Activated naive CD4-positive, alpha-beta T cell (primary cell): ENCODE results near the gene INTS1.

Source experiments
- DNase-seq, 4 experiments: peaks; one replicate each; lab custom pipeline; 2025; lab: John Stamatoyannopoulos, UW

The INTS1 gene

DNA sequence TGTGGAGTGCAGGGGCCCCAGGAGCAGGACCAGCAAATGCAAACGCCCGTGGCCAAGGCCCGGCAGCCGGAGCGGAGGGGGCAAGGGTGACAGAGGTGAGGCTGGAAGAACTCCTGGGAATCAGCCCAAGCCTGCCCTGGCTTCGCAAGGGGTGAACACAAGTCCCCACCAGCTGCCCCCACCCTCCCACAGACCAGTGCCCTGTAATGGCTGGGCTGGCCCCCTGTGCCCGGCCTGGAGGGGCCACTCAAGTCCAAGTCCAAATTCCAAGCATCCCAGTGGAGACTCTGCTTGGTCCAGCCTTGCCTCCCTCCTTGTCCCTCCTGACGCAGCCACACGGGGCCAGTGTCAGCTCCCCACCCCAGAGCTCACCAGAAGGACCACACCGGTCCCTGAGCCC, 73.0 kb downstream of the INTS1 start:
- no peak for DNase-seq

DNA sequence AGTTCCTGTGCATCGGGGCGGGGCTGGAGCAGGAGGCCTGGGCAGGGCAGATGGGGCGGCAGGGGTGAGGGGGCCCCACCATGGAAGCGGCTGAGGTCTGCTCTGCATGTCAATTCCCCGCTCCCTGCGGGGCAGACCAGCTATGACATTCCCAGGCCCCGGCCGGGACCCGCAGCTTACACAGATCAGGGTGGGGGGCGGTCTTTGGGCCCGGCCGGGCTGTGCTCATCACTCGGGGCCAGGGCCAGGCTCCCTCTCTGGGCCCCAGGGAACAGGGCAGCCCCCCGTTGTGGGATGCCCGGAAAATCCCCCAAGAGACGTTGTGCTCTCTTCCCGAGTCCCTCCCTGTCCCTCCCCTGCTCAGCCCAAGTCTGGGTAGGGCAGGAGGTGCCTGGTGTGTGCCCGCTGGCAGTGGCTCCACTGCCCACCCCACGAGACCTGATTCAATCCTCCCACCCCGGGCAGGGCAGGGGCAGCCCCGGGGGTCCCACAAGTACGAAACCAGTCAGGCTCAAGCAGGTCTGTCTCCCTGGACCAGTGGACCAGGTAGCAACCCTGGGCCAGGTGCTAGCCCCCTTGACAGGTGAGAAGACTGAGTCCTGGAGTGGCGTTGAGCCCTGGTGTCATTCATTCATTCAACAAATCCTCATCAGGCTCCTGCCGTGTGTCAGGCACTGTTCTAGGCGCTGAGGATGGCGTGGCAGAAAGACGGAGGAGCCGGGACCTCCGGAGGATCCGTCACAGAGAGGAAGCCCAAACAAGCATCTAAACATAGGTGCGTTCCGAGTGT, 73.9 kb downstream of the INTS1 start:
- DNase-seq = no peak

DNA sequence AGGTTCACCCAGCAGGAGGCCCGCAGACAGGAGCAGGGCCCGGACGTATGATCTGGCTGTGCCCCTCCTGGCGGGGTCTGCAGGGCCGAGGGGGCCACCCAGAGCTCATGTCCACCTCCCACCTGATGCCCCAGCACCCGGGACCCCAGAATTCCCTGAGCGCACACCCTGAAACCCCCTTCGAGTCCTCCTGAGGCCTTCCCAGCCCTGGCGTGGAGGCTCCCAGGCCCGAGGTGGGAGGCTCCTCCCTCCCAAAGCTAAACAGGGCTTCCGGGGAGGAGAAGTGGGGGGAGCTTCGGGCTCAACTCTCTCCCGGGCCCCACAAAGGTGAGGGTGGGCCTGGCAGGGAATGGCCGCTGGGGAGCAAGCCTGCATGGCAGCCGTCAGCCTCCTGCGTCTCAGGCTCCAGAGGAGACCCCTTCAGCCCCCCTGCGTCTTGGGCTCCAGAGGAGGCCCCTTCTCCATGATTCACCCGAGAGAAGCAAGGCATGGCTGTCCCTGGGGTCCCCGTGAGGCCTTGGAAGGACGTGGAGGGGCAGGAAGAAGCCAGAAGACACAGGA, 75.2 kb downstream of the INTS1 start:
- DNase-seq = no peak

DNA sequence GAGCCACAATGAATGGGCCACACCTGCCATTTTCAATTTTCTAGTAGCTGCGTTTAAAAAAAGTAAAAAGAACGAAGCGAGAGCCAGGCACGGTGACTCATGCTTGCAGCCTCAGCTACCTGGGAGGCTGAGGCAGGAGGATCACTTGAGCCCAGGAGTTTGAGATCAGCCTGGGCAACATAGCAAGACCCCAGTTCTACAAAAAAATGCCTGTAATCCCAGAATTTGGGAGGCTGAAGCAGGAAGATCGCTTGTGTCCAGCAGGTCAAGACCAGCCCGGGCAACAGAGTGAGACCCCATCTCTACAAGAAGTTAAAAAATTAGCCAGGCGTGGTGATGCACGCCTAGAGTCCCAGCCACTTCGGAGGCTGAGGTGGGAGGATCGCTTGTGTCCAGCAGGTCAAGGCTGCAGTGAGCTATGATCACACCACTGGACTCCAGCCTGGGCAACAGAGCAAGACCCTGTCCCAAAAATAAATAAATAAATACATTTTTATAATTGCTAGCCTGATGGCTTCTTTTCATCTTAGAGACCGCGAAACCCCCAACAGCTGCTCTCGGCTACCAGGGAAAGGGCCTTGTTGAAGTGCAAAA, 77.0 kb downstream of the INTS1 start:
- DNase-seq = no peak

DNA sequence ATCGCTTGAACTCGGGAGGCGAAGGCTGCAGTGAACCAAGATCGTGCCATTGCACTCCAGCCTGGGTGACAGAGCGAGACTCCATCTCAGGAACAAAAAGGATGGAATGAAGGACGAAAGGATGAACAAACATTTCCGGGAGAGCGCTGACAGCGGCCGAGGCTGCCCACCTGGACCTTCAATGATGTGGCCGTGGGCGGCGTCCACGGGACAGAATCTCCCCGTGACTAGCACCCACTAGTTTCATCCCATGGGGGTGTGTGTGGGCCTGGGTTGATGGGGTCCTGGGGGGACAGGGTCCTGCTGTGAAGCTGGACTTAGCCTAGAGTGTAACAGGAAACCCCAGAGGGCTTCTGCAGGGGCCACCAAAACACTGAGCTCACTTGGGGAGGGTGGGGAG, 77.7 kb downstream of the INTS1 start:
- no peak for DNase-seq

DNA sequence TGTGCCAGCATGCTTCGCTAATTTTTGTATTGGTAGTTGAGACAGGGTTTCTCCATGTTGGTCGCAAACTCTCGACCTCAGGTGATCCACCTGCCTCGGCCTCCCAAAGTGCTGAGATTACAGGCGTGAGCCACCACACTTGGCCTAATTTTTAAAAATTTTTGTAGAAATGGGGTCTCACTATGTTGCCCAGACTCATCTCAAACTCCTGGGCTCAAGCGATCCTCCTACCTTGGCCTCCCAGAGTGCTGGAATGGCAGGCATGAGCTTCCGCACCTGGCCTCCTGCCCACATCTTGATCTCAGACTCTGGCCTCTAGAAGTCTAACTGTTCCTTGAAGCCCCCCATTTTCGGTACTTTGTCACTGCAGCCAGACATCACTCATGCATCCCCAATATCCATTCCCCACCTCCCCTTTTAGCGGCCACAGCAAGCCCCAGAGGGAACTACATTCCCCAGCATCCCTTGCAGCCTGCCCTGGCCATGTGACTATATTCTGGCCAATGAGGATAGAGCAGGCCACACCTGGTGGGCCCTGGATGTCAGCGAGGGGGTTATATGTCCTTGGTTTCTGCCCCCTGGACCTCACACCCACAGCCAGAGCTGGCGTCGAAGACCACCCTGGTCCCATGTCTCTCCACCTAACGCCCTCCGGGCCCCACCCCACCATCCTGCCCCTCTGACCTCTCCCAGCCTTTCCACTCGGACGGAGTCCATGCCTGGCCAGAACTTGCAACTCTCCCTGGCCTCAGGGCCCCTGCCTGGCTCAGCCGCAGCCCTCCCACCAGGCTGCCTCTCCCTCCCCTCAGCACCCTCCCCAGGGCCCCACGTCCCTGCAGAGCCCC, 78.7 kb downstream of the INTS1 start:
- DNase-seq = no peak

DNA sequence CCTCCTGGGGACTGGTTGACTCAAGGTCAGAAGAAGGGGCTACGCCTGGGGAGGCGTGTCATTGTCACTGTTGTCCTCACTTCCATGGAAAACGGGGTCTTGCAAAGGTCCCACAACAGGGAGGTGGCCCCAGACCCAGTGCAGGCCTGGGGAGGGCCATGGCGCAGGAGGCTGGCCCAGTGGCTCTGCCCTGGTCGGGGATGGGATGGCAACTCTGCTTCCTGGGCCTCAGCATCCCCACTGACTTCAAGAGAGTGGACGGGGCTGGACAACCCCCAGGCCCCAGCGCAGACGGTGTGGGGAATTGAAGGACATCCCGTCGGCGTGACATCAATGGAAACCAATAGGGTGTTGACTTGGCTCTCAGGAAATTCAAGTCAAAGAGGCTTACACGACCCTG, 80.1 kb downstream of the INTS1 start:
- DNase-seq = no peak

DNA sequence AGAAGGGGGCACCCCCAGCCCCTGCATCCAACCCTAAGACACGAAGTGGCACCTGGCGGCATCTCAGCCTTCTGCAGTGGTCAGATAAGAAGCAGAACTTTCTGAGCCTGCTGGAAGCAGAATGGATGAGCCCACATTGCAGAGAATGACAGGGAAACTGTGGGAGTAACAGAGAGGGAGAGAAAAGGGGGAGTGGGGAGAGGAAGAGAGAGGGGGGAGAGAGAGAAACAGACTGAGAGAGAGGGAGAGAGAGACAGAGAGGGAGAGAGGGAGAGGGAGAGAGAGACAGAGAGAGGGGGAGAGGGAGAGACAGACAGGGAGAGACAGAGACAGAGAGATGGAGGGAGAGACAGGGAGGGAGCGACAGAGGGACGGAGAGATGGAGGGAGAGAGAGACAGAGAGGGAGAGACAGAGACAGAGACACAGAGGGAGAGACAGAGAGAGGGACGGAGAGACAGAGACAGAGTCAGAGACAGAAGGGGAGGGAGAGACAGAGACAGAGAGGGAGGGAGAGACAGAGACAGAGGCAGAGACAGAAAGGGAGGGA, 80.9 kb downstream of the INTS1 start:
- DNase-seq = no peak

DNA sequence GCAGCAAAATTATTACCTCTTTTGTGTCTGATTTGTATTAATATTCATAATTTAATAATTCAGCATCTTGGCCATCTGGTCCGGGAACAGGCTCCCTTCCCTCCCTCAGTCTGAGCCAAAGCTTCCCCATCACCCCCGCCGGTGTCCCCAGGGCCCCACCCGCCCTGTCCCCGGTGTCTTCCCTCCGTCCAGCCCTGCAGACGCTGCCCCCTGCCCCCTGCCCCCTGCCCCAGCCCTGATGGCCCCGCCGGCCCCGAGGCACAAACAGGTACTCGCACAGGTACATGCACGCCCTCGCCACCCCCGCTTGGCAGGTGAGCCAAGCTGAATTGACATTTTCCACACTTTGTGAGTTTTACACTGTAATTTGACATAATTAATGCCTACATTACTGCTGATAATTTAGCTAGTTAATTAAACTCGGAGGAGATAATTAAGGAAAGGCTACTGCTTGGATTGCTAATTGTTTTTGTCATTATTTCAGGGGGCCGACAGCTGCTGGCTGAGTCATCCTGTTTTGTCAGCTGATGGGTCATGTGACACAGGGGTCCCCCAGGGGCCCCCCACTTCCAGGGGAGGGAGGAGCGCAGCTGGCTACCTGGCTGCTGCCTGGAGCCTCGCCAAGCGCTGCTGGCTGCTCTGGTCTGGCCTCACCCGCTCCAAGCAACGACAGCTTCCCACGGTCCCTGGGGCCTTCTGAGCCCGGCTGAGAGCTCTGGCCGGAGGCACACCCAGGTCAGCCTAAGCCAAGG, 81.5 kb downstream of the INTS1 start:
- no peak for DNase-seq

DNA sequence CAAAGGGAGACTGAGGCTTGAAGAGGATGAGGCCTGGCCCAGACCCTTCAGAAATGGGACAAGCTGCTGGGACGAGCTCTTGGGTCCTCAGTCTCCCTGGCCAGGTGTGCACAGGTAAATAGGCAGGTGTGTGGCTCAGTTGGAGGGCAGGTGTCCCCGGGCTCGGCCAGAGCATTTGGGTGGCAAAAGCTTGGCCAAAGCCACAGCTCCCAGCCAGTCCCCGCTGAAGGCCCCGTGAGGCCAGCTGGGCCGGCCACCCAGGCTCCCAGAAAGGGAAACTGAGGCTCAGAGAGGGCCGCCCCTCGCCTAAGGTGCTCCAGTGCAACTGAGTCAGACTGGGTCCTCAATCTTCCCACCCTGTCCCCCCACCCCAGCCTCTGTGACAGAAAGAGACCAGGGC, 82.2 kb downstream of the INTS1 start:
- no peak for DNase-seq

DNA sequence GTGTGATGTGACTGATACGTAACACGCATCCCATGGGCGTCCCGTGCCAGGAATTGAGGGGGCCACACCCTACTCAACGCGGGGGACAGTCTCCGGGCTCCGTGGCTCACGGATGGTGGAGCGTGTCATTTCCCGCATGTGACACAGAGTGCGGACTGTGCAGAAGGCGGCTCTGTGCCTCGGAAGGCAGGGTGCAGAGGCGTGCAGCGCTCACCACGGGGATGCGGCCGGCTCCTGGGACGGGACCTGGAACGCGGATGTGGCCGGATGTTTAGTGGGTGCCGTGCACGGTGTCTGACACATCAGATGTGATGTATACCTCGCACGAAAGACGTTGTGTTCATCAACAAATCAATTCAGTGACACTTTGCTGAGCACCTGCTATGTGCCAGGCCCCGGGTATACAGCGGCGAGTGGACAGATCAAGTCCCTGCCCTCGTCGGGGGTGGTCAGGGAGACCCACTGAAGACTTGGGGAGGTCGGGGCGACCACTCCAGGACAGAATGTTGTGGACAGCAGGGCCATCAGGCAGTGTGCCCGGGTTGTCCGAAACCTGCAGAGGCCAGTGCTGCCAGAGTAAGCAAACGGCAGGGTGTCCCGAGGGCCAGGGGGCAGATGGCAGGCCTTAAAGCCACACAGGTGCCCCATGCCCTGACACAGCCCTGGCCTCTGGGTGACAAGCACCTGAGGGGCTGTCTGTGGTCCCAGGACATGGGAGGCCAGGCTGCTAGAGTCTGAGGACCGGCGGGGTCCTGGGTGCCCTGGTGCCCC, 83.0 kb downstream of the INTS1 start:
- DNase-seq = no peak
